ENCODE results near the gene GRIP2.

Gene GRIP2

GRCh38 chr3:14487821-14488220 is 52.3 kb downstream of the GRIP2 start:
- TF ChIP-seq CTCF (IDR thresholded peaks at IDR 0.05), result no peak

- no peak for TF ChIP-seq CTCF (IDR thresholded peaks at IDR 0.05)
These were observed 53.1 kb downstream of the GRIP2 start for GRCh38 chr3:14487086-14487485.

GRCh38 chr3:14486460-14486859 is 53.7 kb downstream of the GRIP2 start:
- TF ChIP-seq CTCF (IDR thresholded peaks at IDR 0.05), result no peak

- no peak for TF ChIP-seq CTCF (IDR thresholded peaks at IDR 0.05)
These were observed 54.2 kb downstream of the GRIP2 start for GRCh38 chr3:14485981-14486380.

- TF ChIP-seq CTCF (IDR thresholded peaks at IDR 0.05), result no peak
These were observed 55.4 kb downstream of the GRIP2 start for GRCh38 chr3:14484741-14485140.

- no peak for TF ChIP-seq CTCF (IDR thresholded peaks at IDR 0.05)
These were observed 56.9 kb downstream of the GRIP2 start for GRCh38 chr3:14483286-14483685.

- TF ChIP-seq CTCF (IDR thresholded peaks at IDR 0.05), result no peak
These were observed 57.8 kb downstream of the GRIP2 start for GRCh38 chr3:14482271-14482721.

- no peak for TF ChIP-seq CTCF (IDR thresholded peaks at IDR 0.05)
These were observed 58.5 kb downstream of the GRIP2 start for GRCh38 chr3:14481646-14482036.
